Measurements from ENCODE around the gene FADS1.

The FADS1 gene

GRCh38 chr11:61797263-61797944, 19.4 kb downstream of the FADS1 start:
- in situ Hi-C loops (cut with MboI; ENCODE audit: low sequenced_read_pairs): no loop called here

- in situ Hi-C loops (cut with MboI; ENCODE audit: low sequenced_read_pairs): no loop called here
Measured at GRCh38 chr11:61795876-61796526, 20.8 kb downstream of the FADS1 start.

GRCh38 chr11:61795459-61795858, 21.3 kb downstream of the FADS1 start:
- in situ Hi-C loops (cut with MboI; ENCODE audit: low sequenced_read_pairs): no loop called here

- in situ Hi-C loops (cut with MboI; ENCODE audit: low sequenced_read_pairs): no loop called here
Measured at GRCh38 chr11:61794579-61794978, 22.2 kb downstream of the FADS1 start.

GRCh38 chr11:61793829-61794204, 23.0 kb downstream of the FADS1 start:
- in situ Hi-C loops (cut with MboI; ENCODE audit: low sequenced_read_pairs): no loop called here

GRCh38 chr11:61793083-61793828, 23.5 kb downstream of the FADS1 start:
- in situ Hi-C loops (cut with MboI; ENCODE audit: low sequenced_read_pairs): no loop called here

GRCh38 chr11:61792310-61793082, 24.3 kb downstream of the FADS1 start, which contains the start of the genes FEN1 and TMEM258:
Gene FEN1 (plus strand): TSS chr11:61792911. CDS start chr11:61795362, 2,451 bp downstream.
Gene TMEM258 (minus strand): TSS chr11:61792599. CDS start chr11:61792558, 41 bp downstream.
- in situ Hi-C loops (cut with MboI; ENCODE audit: low sequenced_read_pairs): no loop called here

GRCh38 chr11:61791737-61792309, 25.0 kb downstream of the FADS1 start:
- in situ Hi-C loops (cut with MboI; ENCODE audit: low sequenced_read_pairs): no loop called here

- in situ Hi-C loops (cut with MboI; ENCODE audit: low sequenced_read_pairs): no loop called here
Measured at GRCh38 chr11:61787928-61788491, 28.8 kb downstream of the FADS1 start.

- in situ Hi-C loops (cut with MboI; ENCODE audit: low sequenced_read_pairs): no loop called here
Measured at GRCh38 chr11:61785837-61786402, 30.9 kb downstream of the FADS1 start.

GRCh38 chr11:61784506-61784805, 32.3 kb downstream of the FADS1 start:
- in situ Hi-C loops (cut with MboI; ENCODE audit: low sequenced_read_pairs): no loop called here

GRCh38 chr11:61783717-61784505, 32.9 kb downstream of the FADS1 start:
- in situ Hi-C loops (cut with MboI; ENCODE audit: low sequenced_read_pairs): no loop called here

GRCh38 chr11:61782841-61783240, 34.0 kb downstream of the FADS1 start:
- in situ Hi-C loops (cut with MboI; ENCODE audit: low sequenced_read_pairs): no loop called here

GRCh38 chr11:61782299-61782698, 34.5 kb downstream of the FADS1 start:
- in situ Hi-C loops (cut with MboI; ENCODE audit: low sequenced_read_pairs): no loop called here

- in situ Hi-C loops (cut with MboI; ENCODE audit: low sequenced_read_pairs): no loop called here
Measured at GRCh38 chr11:61781585-61781984, 35.2 kb downstream of the FADS1 start.

- in situ Hi-C loops (cut with MboI; ENCODE audit: low sequenced_read_pairs): no loop called here
Measured at GRCh38 chr11:61780581-61781162, 36.1 kb downstream of the FADS1 start.

GRCh38 chr11:61779666-61780525, 36.9 kb downstream of the FADS1 start:
- in situ Hi-C loops (cut with MboI; ENCODE audit: low sequenced_read_pairs): no loop called here
